Activated CD8-positive, alpha-beta memory T cell treated with anti-CD3 and anti-CD28 coated beads, Interleukin-2, amount 10 ng/mL, durations not matched to agents 7 days and 5 days (primary cell): Measurements from ENCODE around the gene IL18RAP. TPM values are rescaled to one million over a fixed set of nuclear protein-coding genes. Genes with fewer than 3 reads are reported as not detected.

Source experiments
- ATAC-seq: fragments of 150-1000 bp; cut with Tn5 transposase; one replicate; pipeline ENCODE4 v1.10.0; 2021; ENCODE audit warnings: moderate library complexity
- CTCF ChIA-PET: fragments of 350-600 bp; sonication (Branson Sonifier 250); formaldehyde crosslinking; loops from one replicate; lab custom pipeline; 2021; ENCODE audit warnings: antibody characterized with exemption; lab: Charles Lee
- DNase-seq: peaks from one replicate; pipeline ENCODE4 v3.0.0-alpha.2; 2020
- H3K27ac Mint-ChIP-seq: one replicate; pipeline ENCODE4 v1.8.0; 2021; ENCODE audit warnings: mild to moderate bottlenecking, mixed read lengths
- H3K27me3 Mint-ChIP-seq: one replicate; pipeline ENCODE4 v1.8.0; 2021; ENCODE audit warnings: mixed read lengths
- H3K36me3 Mint-ChIP-seq: one replicate; pipeline ENCODE4 v1.8.0; 2021; ENCODE audit warnings: mild to moderate bottlenecking, mixed read lengths
- H3K4me1 Mint-ChIP-seq: one replicate; pipeline ENCODE4 v1.8.0; 2021; ENCODE audit warnings: mixed read lengths
- H3K4me3 Mint-ChIP-seq: one replicate; pipeline ENCODE4 v1.8.0; 2021; ENCODE audit warnings: mild to moderate bottlenecking, moderate library complexity, mixed read lengths
- H3K9me3 Mint-ChIP-seq: one replicate; pipeline ENCODE4 v1.8.0; 2022; ENCODE audit warnings: low read depth, mixed read lengths
- total RNA-seq, 2 experiments: library from RNA; stranded (reverse); gene quantifications; one replicate each; pipeline ENCODE4 v1.2.3, GENCODE V29; 2021

Gene IL18RAP
- total RNA-seq, 2 experiments from 2014 or later, result 12.3 to 14.9 TPM

- H3K36me3 Mint-ChIP-seq, result peaks cover 10% of the 10 kb centered on the region
- DNase-seq (no peak), ATAC-seq (no peak)
- H3K4me1 Mint-ChIP-seq, result peaks cover 23% of the 10 kb centered on the region
- no peaks in the 10 kb centered on the region for H3K9me3 Mint-ChIP-seq
- H3K27ac Mint-ChIP-seq, result no peak overlapping the region
- CTCF ChIA-PET, result interaction anchor here (1.1 to 1.2 kb wide), 2 partner anchors 43 to 44 kb away, joined by 3 to 4 read pairs; partner anchors contain the start of gene IL18R1
- no peak overlapping the region for H3K4me3 Mint-ChIP-seq
- no peaks in the 10 kb centered on the region for H3K27me3 Mint-ChIP-seq
Observed at GRCh38 chr2:102399499-102400141, 23.3 kb upstream of the IL18RAP start.

GRCh38 chr2:102401456-102401855 is 21.5 kb upstream of the IL18RAP start:
- Mint-ChIP-seq H3K27me3 (no peaks in the 10 kb centered on the region), H3K27ac (no peak overlapping the region), H3K4me3 (no peak overlapping the region), H3K36me3 (peaks cover 10% of the 10 kb centered on the region), H3K9me3 (no peaks in the 10 kb centered on the region), H3K4me1 (peaks cover 23% of the 10 kb centered on the region)
- CTCF ChIA-PET, result interaction anchor here (0.6 to 1.2 kb wide), 2 partner anchors 23 to 30 kb away, joined by 3 read pairs; no protein-coding TSS in a partner anchor
- DNase-seq (no peak), ATAC-seq (no peak)

DNA sequence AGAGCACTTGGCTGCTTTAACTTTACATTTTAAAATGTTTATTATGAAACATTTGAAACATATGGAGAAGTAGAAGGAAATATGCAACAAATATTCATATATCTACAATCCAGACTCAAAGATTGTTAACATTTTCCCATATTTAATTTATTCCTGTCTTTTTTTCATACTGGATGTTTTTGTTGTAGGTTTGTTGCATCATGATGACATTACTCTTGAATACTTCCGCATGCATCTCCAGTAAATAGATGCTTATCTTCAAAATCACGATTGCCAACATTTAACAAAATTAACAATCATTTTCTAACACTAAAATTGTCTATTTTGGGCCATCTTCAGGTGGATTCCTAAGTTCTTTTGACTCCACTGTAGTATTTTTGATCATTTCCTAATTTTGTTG is 21.1 kb upstream of the IL18RAP start:
- peaks cover 10% of the 10 kb centered on the region for H3K36me3 Mint-ChIP-seq
- no peak overlapping the region for H3K27ac Mint-ChIP-seq
- H3K4me3 Mint-ChIP-seq, result no peak overlapping the region
- CTCF ChIA-PET, result interaction anchor here (0.6 kb wide), 1 partner anchor 30 kb away, joined by 3 read pairs; no protein-coding TSS in a partner anchor
- H3K27me3 Mint-ChIP-seq, result no peaks in the 10 kb centered on the region
- ATAC-seq (no peak), DNase-seq (no peak)
- H3K4me1 Mint-ChIP-seq, result peaks cover 23% of the 10 kb centered on the region
- no peaks in the 10 kb centered on the region for H3K9me3 Mint-ChIP-seq

DNA sequence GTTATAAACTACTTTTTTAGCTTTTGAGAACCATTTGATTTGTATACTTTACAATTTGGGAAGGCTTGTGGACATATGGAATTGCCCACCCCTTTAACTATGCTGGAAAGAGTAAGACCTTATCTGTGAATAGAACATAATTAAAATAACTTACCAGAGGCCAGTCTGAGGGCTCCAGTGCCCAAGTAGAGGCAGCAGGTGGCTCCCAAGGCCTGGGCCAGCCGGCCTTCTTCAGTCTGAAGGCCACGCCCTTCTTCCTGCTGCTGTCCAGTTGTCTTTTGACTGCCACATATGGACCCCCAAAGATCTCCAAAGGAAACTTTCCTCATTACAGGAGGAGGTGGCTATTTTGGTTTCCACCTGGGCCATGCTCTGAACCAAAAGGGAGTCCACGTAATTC is 12.0 kb upstream of the IL18RAP start:
- Mint-ChIP-seq H3K4me1 (peaks cover 2% of the 10 kb centered on the region), H3K4me3 (no peak overlapping the region), H3K9me3 (peaks cover 33% of the 10 kb centered on the region), H3K36me3 (peaks cover 52% of the 10 kb centered on the region), H3K27me3 (no peaks in the 10 kb centered on the region), H3K27ac (no peak overlapping the region)
- CTCF ChIA-PET, result no interaction called here
- no peak for DNase-seq
- ATAC-seq, result no peak

GRCh38 chr2:102412199-102412598 is 10.8 kb upstream of the IL18RAP start:
- Mint-ChIP-seq H3K27me3 (no peaks in the 10 kb centered on the region), H3K36me3 (peaks cover 64% of the 10 kb centered on the region), H3K27ac (no peak overlapping the region), H3K9me3 (peaks cover 39% of the 10 kb centered on the region), H3K4me1 (peaks cover 11% of the 10 kb centered on the region), H3K4me3 (no peak overlapping the region)
- ATAC-seq (no peak), DNase-seq (no peak)
- CTCF ChIA-PET, result no interaction called here

GRCh38 chr2:102417946-102418345 is 5.0 kb upstream of the IL18RAP start:
- no peak for DNase-seq
- CTCF ChIA-PET, result interaction anchor here (1.0 to 3.7 kb wide), 7 partner anchors 10 to 412 kb away, joined by 3 to 13 read pairs (median 3); partner anchors contain the start of gene IL18R1
- H3K4me3 Mint-ChIP-seq, result peak overlapping the region; percentile 10

DNA sequence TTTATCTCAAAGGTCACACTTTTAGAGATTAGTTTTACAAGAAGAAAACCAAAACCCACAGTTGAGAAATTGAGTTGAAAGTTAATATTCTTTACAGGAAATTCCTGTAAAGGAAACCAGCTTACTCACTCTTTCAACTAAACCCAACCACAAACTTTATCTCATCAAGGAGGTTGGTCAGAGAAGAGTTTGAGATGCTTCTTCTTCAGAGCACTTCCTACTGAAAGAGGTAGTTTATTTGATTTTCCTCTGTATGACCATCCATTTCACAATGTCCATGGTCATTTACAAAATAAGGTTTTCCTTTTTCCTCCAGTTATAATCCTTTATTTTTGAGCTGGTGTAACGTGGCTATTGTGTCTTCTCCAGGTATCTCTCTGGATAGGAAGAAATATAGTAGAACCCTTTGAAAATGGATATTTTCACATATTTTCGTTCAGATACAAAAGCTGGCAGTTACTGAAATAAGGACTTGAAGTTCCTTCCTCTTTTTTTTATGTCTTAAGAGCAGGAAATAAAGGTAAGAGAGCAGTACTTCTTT is 4.5 kb upstream of the IL18RAP start:
- CTCF ChIA-PET, result interaction anchor here (1.0 to 3.7 kb wide), 7 partner anchors 9 to 412 kb away, joined by 3 to 13 read pairs (median 4); partner anchors contain the start of gene IL18R1
- H3K36me3 Mint-ChIP-seq, result peaks cover 70% of the 10 kb centered on the region
- peak overlapping the region; percentile 86 for H3K27ac Mint-ChIP-seq
- peaks cover 20% of the 10 kb centered on the region for H3K9me3 Mint-ChIP-seq
- no peaks in the 10 kb centered on the region for H3K27me3 Mint-ChIP-seq
- H3K4me3 Mint-ChIP-seq, result peak overlapping the region; percentile 73
- ATAC-seq (peak; percentile 79), DNase-seq (no peak)
- H3K4me1 Mint-ChIP-seq, result peaks cover 63% of the 10 kb centered on the region

More at GRCh38 chr2:102417946-102418345, 5.0 kb upstream of the IL18RAP start:
- Mint-ChIP-seq H3K9me3 (peaks cover 20% of the 10 kb centered on the region), H3K27ac (peak overlapping the region; percentile 97), H3K36me3 (peaks cover 70% of the 10 kb centered on the region), H3K27me3 (no peaks in the 10 kb centered on the region), H3K4me1 (peaks cover 58% of the 10 kb centered on the region)
- ATAC-seq, result peak; percentile 63

DNA sequence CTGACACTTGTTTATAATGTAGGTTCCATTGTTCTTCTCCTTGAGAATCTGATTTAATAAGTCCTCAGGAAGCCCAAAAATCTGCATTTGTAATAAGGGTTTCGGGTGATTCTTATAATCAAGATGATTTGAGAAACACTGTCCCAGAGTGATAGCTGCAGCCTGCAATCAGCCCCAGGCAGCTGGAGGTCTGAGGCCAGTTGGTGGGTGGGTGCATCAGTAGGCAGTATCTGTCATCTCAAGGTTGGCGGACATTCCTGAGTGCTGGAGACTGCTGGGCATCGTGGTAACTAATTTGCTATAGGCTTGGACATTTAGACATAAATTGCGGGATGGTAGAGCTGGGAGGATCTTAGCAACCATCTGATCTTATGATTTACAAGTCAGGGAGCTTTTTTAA is 2.7 kb upstream of the IL18RAP start:
- H3K36me3 Mint-ChIP-seq, result peaks cover 70% of the 10 kb centered on the region
- DNase-seq, result no peak
- peaks cover 78% of the 10 kb centered on the region for H3K4me1 Mint-ChIP-seq
- peak overlapping the region; percentile 73 for H3K4me3 Mint-ChIP-seq
- peaks cover 14% of the 10 kb centered on the region for H3K9me3 Mint-ChIP-seq
- CTCF ChIA-PET, result interaction anchor here (0.7 to 2.6 kb wide), 9 partner anchors 11 to 180 kb away, joined by 3 to 11 read pairs (median 3); partner anchors contain the start of gene IL18R1
- H3K27ac Mint-ChIP-seq, result no peak overlapping the region
- H3K27me3 Mint-ChIP-seq, result no peaks in the 10 kb centered on the region
- no peak for ATAC-seq

GRCh38 chr2:102421890-102422759 is 835 bp upstream of the IL18RAP start:
- ATAC-seq (no peak), DNase-seq (no peak)
- H3K4me3 Mint-ChIP-seq, result no peak overlapping the region
- H3K4me1 Mint-ChIP-seq, result peaks cover 82% of the 10 kb centered on the region
- CTCF ChIA-PET, result interaction anchor here (1.3 to 2.2 kb wide), 3 partner anchors 21 to 181 kb away, joined by 4 to 8 read pairs (median 5); no protein-coding TSS in a partner anchor
- H3K36me3 Mint-ChIP-seq, result peaks cover 64% of the 10 kb centered on the region
- peaks cover 7% of the 10 kb centered on the region for H3K9me3 Mint-ChIP-seq
- H3K27me3 Mint-ChIP-seq, result no peaks in the 10 kb centered on the region
- peak overlapping the region; percentile 11 for H3K27ac Mint-ChIP-seq

DNA sequence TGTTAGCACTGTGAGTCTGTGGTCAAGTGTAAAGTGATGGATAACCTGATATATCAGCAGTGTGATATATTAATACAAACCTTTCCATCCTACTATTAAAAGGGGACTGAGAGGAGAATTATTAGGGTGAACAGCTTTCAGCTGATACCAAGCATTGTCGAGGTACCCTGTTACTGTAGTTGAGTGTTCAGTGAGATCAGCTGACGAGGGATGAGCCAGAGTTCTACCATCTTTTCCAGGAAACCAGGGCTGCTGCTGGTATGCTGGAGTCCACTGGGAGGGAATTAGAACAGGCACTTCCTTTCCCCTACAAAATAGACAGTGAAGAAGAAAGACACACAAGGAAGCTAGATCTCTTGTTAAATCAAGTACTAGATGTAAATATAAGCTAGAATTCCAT is 408 bp downstream of the IL18RAP start:
- CTCF ChIA-PET, result interaction anchor here (1.3 to 2.2 kb wide), 2 partner anchors 20 to 64 kb away, joined by 5 to 8 read pairs; no protein-coding TSS in a partner anchor
- H3K4me1 Mint-ChIP-seq, result peaks cover 73% of the 10 kb centered on the region
- H3K4me3 Mint-ChIP-seq, result no peak overlapping the region
- H3K27ac Mint-ChIP-seq, result no peak overlapping the region
- no peak for ATAC-seq
- H3K27me3 Mint-ChIP-seq, result no peaks in the 10 kb centered on the region
- H3K9me3 Mint-ChIP-seq, result peaks cover 6% of the 10 kb centered on the region
- peaks cover 64% of the 10 kb centered on the region for H3K36me3 Mint-ChIP-seq
- DNase-seq, result no peak

GRCh38 chr2:102424754-102425153 is 1.8 kb downstream of the IL18RAP start:
- ATAC-seq (peak; percentile 62), DNase-seq (no peak)
- Mint-ChIP-seq H3K27ac (peak overlapping the region; percentile 28), H3K4me3 (no peak overlapping the region), H3K9me3 (peaks cover 11% of the 10 kb centered on the region), H3K27me3 (no peaks in the 10 kb centered on the region), H3K4me1 (peaks cover 67% of the 10 kb centered on the region), H3K36me3 (peaks cover 68% of the 10 kb centered on the region)
- CTCF ChIA-PET, result interaction anchor here (1.0 to 2.3 kb wide), 3 partner anchors 18 to 69 kb away, joined by 3 to 9 read pairs (median 3); partner anchors contain the start of gene IL18R1

GRCh38 chr2:102425441-102426132 is 2.6 kb downstream of the IL18RAP start:
- ATAC-seq (no peak), DNase-seq (no peak)
- H3K36me3 Mint-ChIP-seq, result peaks cover 67% of the 10 kb centered on the region
- H3K4me1 Mint-ChIP-seq, result peaks cover 64% of the 10 kb centered on the region
- CTCF ChIA-PET, result interaction anchor here (1.0 to 2.3 kb wide), 2 partner anchors 17 to 70 kb away, joined by 3 to 9 read pairs; partner anchors contain the start of gene IL18R1
- peaks cover 13% of the 10 kb centered on the region for H3K9me3 Mint-ChIP-seq
- no peaks in the 10 kb centered on the region for H3K27me3 Mint-ChIP-seq
- no peak overlapping the region for H3K4me3 Mint-ChIP-seq
- no peak overlapping the region for H3K27ac Mint-ChIP-seq
